Loucy (cell line): ENCODE results near the gene ANGPT4.
"Not testable (repeated sequence)": the region's sequence is repeated elsewhere in the genome, so short reads cannot be mapped to it uniquely, and the experiment has no call there.

ENCODE experiments used
- H2AFZ ChIP-seq: fragments of 200-600 bp; sonication (generic); 2 replicates; pipeline ENCODE4 v1.6.0; 2016; ENCODE audit warnings: antibody characterized with exemption, mild to moderate bottlenecking, low read length, moderate library complexity
- H3F3A ChIP-seq: fragments of 200-600 bp; 2 replicates; pipeline ENCODE4 v1.6.0; 2016; ENCODE audit warnings: antibody characterized with exemption, low read depth, mild to moderate bottlenecking
- H3K27me3 ChIP-seq: fragments of 200-600 bp; sonication (generic); 2 replicates; pipeline ENCODE4 v1.6.1; 2014; ENCODE audit warnings: low read length, mild to moderate bottlenecking; ENCODE audit not compliant: insufficient read depth, poor library complexity, severe bottlenecking
- H3K36me3 ChIP-seq: fragments of 200-600 bp; sonication (generic); 2 replicates; pipeline ENCODE4 v1.6.1; 2016; ENCODE audit warnings: low read length; ENCODE audit not compliant: insufficient read depth
- H3K4me1 ChIP-seq: fragments of 200-600 bp; sonication (generic); 2 replicates; pipeline ENCODE4 v1.5.1; 2014; ENCODE audit warnings: low read length, mild to moderate bottlenecking; ENCODE audit not compliant: insufficient read depth, poor library complexity, severe bottlenecking
- H3K4me2 ChIP-seq: fragments of 200-600 bp; sonication (generic); 2 replicates; pipeline ENCODE4 v1.6.0; 2014; ENCODE audit warnings: antibody characterized with exemption, low read length, low read depth, mild to moderate bottlenecking; ENCODE audit not compliant: poor library complexity, severe bottlenecking
- H3K4me3 ChIP-seq: fragments of 200-600 bp; sonication (generic); 2 replicates; pipeline ENCODE4 v1.5.1; 2014; ENCODE audit warnings: low read length, mild to moderate bottlenecking, mixed read lengths; ENCODE audit not compliant: poor library complexity, severe bottlenecking
- H3K79me2 ChIP-seq: fragments of 200-600 bp; sonication (generic); 2 replicates; pipeline ENCODE4 v1.6.1; 2014; ENCODE audit warnings: low read length; ENCODE audit not compliant: insufficient read depth
- H3K9ac ChIP-seq: fragments of 200-600 bp; sonication (generic); 2 replicates; pipeline ENCODE4 v1.6.0; 2014; ENCODE audit warnings: mild to moderate bottlenecking, low read depth, low read length, moderate library complexity; ENCODE audit not compliant: poor library complexity, severe bottlenecking
- H3K9me2 ChIP-seq: fragments of 200-600 bp; sonication (generic); replicated peaks from 2 replicates; pipeline ENCODE4 v1.6.1; 2016; ENCODE audit warnings: low read depth, low read length, mixed read lengths
- H3K9me3 ChIP-seq: fragments of 200-600 bp; sonication (generic); 2 replicates; pipeline ENCODE4 v1.6.1; 2014; ENCODE audit warnings: mild to moderate bottlenecking, antibody characterized with exemption, low read length, low read depth; ENCODE audit not compliant: insufficient read depth
- H4K20me1 ChIP-seq: fragments of 200-600 bp; sonication (generic); 2 replicates; pipeline ENCODE4 v1.6.0; 2014; ENCODE audit warnings: antibody characterized with exemption, low read length, mild to moderate bottlenecking; ENCODE audit not compliant: insufficient read depth, poor library complexity, severe bottlenecking
- EZH2phosphoT487 ChIP-seq: fragments of 200-600 bp; IDR thresholded peaks from 2 replicates; pipeline ENCODE4 v1.6.1; 2018; ENCODE audit warnings: antibody characterized with exemption, mild to moderate bottlenecking, moderate library complexity, borderline replicate concordance
- TF ChIP-seq, protein P1 (sequence below): fragments of 200-600 bp; sonication (generic); conservative IDR thresholded peaks from 2 replicates; pipeline ENCODE4 v1.5.1; 2014; ENCODE audit warnings: mild to moderate bottlenecking, antibody characterized with exemption, low read length

Gene ANGPT4

DNA sequence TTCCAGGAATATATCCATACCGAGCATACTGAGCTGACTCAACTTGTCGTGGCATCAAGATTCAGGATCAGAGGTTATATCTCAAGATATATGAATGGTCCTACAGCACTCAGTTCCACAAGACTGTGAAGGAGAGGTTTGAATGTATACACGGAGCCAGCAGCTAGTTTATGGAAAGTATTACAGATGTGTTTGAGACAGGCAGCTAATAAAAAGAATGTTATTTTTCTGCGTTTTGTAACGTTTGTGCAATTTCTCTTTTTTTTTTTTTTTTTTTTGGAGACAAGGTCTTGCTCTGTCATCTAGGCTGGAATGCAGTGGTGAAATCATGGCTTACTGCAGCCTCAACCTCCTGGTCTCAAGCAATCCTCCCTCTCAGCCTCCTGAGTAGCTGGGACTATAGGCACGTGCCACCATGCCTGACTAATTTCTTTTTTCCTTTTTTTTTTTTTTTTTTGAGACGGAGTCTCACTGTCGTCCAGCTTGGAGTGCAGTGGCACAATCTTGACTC lies 86.1 kb downstream of the ANGPT4 start:
- TF ChIP-seq, protein P1, sequence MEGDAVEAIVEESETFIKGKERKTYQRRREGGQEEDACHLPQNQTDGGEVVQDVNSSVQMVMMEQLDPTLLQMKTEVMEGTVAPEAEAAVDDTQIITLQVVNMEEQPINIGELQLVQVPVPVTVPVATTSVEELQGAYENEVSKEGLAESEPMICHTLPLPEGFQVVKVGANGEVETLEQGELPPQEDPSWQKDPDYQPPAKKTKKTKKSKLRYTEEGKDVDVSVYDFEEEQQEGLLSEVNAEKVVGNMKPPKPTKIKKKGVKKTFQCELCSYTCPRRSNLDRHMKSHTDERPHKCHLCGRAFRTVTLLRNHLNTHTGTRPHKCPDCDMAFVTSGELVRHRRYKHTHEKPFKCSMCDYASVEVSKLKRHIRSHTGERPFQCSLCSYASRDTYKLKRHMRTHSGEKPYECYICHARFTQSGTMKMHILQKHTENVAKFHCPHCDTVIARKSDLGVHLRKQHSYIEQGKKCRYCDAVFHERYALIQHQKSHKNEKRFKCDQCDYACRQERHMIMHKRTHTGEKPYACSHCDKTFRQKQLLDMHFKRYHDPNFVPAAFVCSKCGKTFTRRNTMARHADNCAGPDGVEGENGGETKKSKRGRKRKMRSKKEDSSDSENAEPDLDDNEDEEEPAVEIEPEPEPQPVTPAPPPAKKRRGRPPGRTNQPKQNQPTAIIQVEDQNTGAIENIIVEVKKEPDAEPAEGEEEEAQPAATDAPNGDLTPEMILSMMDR, result no peak
- Histone ChIP-seq H4K20me1 (no peaks in the 10 kb centered on the region), H3K27me3 (no peaks in the 10 kb centered on the region), H3K4me2 (no peak overlapping the region), H3K9me2 (no peaks in the 10 kb centered on the region), H2AFZ (no peak overlapping the region), H3K79me2 (peaks cover 12% of the 10 kb centered on the region), H3F3A (no peaks in the 10 kb centered on the region), H3K9ac (no peak overlapping the region), H3K4me1 (peaks cover 28% of the 10 kb centered on the region), H3K4me3 (no peak overlapping the region), H3K36me3 (no peaks in the 10 kb centered on the region), H3K9me3 (no peaks in the 10 kb centered on the region)

DNA sequence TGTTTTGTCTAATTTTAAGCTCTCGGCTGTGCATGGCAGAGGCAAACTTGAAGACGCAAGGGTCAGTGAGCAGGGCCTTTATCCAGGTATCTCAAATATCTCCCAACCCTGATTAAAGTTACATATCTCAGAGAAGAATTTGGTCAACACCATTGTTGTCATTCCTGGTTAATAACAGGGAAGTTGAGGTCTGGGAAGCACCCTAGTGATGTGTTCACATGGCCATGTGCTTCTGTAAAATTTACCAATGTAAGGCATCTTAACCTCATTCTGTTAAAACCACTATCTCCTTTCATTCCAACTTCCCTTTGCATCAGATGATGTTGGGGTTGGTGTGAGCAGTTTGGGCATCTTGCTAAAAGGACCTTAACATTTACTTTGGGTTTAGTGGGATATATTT lies 86.6 kb downstream of the ANGPT4 start:
- Histone ChIP-seq H3K79me2 (peaks cover 8% of the 10 kb centered on the region), H3K4me3 (no peak overlapping the region), H3K27me3 (no peaks in the 10 kb centered on the region), H3K9ac (peak overlapping the region; percentile 12), H3K4me2 (peak overlapping the region; percentile 9), H3K4me1 (peaks cover 24% of the 10 kb centered on the region), H3K9me2 (no peaks in the 10 kb centered on the region), H4K20me1 (no peaks in the 10 kb centered on the region), H2AFZ (no peak overlapping the region), H3F3A (no peaks in the 10 kb centered on the region), H3K9me3 (no peaks in the 10 kb centered on the region), H3K36me3 (no peaks in the 10 kb centered on the region)
- no peak for TF ChIP-seq EZH2phosphoT487
- TF ChIP-seq, protein P1, result no peak

DNA sequence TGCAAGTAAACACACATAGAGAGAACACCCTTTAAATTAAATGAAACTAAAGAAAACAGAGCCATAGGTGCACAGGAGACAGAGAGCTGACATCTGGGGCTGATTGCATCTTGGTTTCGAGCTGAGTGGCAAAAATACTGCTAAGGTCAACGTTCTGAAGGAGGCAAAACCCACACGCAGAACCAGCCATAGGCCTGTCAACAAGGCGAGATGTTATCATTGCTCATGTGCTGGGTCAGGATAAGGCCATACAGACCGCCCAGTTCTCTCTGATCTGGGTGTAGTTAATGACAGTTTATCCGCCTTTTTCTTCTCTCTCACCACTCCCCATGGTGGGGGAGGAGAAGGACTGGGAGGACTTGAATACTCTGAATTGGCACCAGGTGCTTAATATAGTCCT lies 87.1 kb downstream of the ANGPT4 start:
- peak overlapping the region; percentile 12 for H3K9ac ChIP-seq
- no peaks in the 10 kb centered on the region for H4K20me1 ChIP-seq
- H3K9me3 ChIP-seq, result no peaks in the 10 kb centered on the region
- peaks cover 19% of the 10 kb centered on the region for H3K4me1 ChIP-seq
- no peaks in the 10 kb centered on the region for H3K9me2 ChIP-seq
- no peak overlapping the region for H2AFZ ChIP-seq
- H3K27me3 ChIP-seq, result no peaks in the 10 kb centered on the region
- H3K4me3 ChIP-seq, result no peak overlapping the region
- peaks cover 2% of the 10 kb centered on the region; the same call in 1 of the 2 replicates for H3K79me2 ChIP-seq
- TF ChIP-seq, protein P1, result no peak
- no peak for TF ChIP-seq EZH2phosphoT487
- H3K36me3 ChIP-seq, result no peaks in the 10 kb centered on the region
- H3F3A ChIP-seq, result no peaks in the 10 kb centered on the region
- peak overlapping the region; percentile 9 for H3K4me2 ChIP-seq

DNA sequence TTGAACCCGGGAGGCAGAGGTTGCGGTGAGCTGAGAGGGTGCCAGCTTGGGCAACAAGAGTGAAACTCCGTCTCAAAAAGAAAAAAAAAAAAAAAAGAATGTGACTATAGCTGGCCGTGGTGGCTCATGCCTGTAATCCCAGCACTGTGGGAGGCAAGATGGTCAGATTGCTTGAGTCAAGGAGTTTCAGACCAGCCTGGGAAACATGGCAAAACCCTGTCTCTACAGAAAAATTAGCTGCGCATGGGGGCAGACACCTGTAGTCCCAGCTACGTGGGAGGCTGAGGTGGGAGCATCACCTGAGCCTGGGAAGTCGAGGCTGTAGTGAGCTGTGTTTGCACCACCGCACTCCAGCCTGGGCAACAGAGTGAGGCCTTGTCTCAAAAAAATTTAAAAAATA lies 88.2 kb downstream of the ANGPT4 start:
- not testable (repeated sequence) for H3K27me3 ChIP-seq, H3K9me2 ChIP-seq, H3F3A ChIP-seq, H3K9me3 ChIP-seq, H3K4me2 ChIP-seq, H3K9ac ChIP-seq, H2AFZ ChIP-seq, H4K20me1 ChIP-seq, H3K36me3 ChIP-seq, H3K4me3 ChIP-seq, H3K79me2 ChIP-seq
- peaks cover 16% of the 10 kb centered on the region for H3K4me1 ChIP-seq
